ENCODE data around the gene INPP5A.

GRCh38 chr10:132577350-132578003, 39.9 kb downstream of the INPP5A start:
- TF ChIP-seq ZBTB7A (IDR thresholded peaks at IDR 0.05; ENCODE audit: low read depth) (0 out of 2 replicates have a peak, but pooled peaks have one; percentile 36), MAX (IDR thresholded peaks at IDR 0.05) (no peak), REST (IDR thresholded peaks at IDR 0.05; ENCODE audit: low read depth) (no peak), EP300 (IDR thresholded peaks at IDR 0.05; ENCODE audit: borderline replicate concordance) (no peak), CREB1 (IDR thresholded peaks at IDR 0.05; ENCODE audit: low read depth) (no peak), TAF1 (IDR thresholded peaks at IDR 0.05; ENCODE audit: low read depth) (no peak), CEBPB (IDR thresholded peaks at IDR 0.05) (no peak), EGR1 (IDR thresholded peaks at IDR 0.05) (no peak), FOXM1 (IDR thresholded peaks at IDR 0.05; ENCODE audit: borderline replicate concordance, low read depth) (no peak), NFIC (IDR thresholded peaks at IDR 0.05) (no peak)
